ENCODE results near the gene SYNGR1.

The SYNGR1 gene

DNA sequence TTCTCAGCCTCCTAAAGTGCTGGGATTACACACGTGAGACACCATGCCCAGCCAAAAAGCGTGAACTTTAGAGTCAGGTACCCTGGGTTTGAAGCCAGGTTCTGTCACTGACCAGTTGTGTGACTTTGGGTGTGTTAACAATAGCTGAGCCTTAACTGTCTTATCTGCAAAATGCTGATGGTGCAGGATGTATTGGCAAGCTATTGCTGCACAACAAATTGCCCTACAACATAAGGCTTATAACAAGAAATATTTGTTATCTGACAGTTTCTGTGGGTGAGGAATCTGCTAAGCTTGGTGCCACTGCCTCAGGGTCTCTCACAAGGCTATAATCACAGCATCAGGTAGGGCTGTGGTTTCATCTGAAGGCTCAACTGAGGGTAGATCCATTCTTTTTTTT is 21.9 kb downstream of the SYNGR1 start:
- DNase-seq (ENCODE audit: low spot score): no peak

DNA sequence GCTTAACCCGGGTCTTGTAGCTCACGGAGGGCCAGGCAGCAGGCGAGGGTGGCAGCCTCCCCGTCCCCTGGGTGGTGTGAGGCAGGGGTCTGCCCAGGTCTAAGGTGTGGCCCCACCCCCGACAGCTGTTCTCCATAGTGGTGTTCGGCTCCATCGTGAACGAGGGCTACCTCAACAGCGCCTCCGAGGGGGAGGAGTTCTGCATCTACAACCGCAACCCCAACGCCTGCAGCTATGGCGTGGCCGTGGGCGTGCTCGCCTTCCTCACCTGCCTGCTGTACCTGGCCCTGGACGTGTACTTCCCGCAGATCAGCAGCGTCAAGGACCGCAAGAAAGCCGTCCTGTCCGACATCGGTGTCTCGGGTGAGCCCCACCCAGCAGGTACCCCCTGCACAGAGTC is 24.4 kb downstream of the SYNGR1 start:
- DNase-seq (ENCODE audit: low spot score): no peak

DNA sequence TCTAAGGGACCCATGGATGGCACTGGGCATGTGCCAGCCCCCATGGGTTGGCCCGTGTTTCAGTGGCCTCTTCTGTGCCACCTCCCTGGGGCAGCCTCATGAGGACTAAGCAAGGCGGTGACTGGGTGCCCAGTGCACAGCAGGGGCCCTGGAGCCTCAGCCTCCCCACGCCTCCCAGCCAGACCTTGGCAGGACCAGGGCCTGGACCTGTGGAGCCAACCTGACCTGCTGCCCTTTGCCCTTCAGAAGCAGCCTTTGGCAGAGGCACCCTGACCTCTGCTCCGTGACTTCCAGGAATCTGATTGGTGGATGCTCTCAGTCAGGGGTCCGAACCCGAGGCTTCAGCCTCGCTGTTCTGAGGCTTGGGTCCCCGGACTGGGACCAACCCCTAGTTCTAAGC is 25.0 kb downstream of the SYNGR1 start:
- no peak for DNase-seq (ENCODE audit: low spot score)

DNA sequence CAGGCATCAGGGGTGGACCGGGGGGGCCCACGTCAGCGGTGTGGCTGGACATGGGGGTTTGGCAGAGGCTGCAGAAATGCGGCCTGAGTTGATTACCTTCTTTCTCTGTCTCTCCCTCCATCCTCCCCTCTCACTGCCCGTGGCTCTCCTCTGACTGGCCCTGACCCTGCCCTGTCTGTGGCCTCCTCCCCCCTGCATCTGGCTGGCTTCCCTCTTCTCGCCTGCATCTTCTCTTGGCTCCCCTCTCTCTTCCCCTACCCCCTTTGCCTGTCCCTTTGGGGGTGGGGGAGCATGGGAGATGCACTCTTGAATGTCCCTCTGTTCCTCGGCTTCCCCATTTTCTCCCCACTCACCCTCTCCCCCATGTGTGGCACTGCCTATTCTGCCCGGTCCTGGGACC is 25.9 kb downstream of the SYNGR1 start:
- DNase-seq (ENCODE audit: low spot score): no peak

DNA sequence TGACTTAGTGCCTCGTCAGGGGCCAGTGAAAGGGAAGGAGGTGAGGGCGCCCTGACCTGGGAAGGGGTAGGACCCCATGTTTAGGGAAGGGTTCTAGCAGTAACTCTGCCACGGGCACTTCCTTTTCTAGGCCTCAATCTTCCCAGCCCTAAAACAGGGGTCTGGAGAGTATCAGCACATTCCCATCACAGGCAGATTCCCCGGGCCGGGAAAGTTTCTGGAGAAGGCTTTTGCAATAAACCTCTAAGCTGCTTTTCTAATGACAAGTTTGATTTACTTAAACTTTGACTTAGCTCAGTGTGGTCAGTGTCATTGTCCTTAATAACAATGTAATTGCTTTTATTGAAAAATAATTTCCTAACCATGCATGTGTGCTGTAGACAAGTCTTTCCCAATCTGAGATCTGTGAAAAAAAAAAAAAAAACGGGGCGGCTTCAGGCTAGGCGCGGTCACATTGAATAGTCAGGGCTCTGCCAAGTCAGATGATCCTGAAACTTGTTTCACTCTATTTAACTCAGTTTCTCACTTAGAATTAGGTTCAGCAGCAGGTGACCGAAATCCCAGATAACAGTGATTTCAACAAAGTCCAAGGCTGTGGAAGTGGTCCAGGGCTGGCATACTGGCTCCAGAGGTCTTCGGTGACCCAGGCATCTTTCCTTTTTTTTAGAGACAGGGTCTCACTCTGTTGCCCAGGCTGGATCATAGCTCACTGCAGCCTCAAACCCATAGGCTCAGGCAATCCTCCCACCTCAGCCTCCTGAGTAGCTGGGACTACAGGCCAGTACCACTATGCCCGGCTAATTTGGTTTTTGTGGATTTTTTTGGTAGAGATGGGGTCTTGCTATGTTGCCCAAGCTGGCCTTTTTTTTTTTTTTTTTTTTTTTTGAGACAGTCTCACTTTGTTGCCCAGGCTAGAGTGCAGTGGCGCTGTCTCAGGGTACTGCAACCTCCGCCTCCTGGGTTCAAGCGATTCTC is 30.3 kb downstream of the SYNGR1 start:
- no peak for DNase-seq (ENCODE audit: low spot score)

DNA sequence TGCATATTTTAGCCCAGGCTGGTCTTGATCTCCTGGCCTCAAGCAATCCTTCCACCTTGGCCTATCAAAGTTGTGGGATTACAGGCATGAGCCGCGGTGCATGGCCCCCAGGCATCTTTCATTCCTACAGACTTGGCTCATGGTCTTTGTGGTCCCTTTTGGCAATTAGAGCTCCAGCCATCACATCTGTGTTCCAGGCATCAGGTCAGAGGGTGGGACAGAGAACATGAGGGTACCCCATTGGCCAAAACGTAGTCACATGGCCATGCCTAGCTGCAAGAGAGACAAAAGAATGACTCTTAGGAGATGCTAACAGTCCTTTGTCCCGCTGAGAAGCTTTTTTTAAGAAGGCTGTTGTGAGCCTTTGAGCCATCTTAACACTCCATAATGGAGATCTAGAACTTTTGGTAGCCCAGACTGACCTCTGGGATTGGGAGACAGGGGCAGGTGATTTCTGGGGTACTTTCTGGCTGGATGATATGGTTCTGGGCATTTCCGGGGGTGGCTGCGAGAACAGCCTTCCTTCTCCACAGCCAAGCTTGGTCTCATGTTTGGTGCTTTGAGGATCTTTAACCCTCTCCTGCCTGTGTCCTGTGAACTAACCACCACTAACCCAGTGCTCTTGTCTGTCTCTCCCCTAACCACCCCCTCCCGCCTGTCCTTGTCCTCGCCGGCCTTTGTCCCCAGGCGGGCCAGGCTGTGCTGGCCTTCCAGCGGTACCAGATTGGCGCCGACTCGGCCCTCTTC is 31.4 kb downstream of the SYNGR1 start:
- no peak for DNase-seq (ENCODE audit: low spot score)

DNA sequence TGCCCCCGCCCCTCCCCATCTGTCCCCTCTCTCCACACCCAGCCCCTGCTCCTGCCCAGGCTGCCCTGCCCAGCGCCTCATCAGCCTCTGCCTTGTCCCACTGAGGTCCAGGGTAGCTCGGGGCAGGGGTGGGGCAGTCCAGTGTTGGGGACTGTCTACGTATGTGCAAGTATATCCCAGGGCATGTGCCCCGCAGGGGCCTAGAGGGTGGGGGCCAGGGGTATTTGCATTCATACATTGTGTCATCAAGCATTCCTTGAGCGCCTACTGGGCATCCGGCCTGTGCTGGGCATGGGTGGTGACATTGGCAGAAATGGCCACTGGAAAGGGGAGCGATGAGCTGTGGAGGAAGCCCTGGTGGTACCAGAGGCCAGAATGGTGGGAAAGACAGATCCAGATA is 32.1 kb downstream of the SYNGR1 start:
- no peak for DNase-seq (ENCODE audit: low spot score)

DNA sequence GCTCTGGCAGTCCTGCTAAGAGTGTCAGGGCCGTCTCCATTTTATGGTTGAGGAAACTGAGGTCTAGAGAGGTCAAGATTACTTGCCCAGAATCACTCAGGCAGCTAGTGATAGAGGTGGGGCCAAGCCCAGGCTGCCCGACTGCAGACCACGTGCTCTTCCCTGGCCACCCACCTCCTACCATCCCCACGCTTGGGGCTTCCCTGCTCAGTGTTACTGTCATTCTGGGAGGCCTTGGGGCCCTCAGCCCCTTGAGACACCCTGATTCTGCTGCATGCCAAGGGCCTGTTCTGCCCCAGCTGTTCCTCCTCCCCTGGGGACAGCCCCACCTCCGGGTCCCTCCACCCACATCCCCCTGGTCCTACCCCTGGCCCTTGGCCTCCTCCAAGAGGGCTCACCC is 32.6 kb downstream of the SYNGR1 start:
- no peak for DNase-seq (ENCODE audit: low spot score)

DNA sequence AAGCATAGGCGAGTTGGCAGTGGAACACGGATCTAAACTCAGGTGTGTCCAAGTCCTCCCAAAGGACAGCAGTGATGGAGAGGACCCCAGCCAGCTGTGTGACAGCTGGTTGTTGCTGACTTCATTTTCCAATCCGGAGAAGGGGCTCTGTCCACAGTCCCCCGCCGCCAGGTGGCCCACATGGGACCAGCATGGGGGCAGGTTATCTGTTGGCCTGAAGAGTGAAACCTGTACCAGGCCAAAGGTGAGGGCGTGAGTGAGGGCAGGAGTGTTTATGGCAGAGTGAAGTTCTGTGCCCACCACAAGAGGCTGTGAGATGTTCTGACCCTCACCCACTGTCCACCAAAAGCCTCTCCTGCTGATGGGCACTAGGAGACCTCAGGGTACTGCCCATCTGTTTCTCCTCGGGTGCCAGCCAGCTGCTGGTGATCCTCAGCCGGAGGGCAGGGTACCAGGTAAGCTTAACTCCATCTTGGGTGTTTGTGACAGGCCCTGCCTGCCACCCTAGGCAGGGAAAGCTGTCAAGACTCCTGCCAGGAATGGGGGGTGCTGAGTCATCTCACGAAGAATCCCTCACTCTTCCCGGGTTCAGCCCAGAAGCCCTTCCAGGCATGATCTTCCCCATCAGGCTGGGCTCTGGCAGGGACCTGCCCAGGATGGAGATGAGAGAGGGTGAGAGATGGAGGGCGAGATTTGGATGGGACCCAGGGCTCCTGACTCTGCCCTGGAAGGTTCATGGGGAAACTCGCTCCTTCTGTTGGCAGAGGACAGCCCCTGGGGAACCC is 34.2 kb downstream of the SYNGR1 start:
- no peak for DNase-seq (ENCODE audit: low spot score)

DNA sequence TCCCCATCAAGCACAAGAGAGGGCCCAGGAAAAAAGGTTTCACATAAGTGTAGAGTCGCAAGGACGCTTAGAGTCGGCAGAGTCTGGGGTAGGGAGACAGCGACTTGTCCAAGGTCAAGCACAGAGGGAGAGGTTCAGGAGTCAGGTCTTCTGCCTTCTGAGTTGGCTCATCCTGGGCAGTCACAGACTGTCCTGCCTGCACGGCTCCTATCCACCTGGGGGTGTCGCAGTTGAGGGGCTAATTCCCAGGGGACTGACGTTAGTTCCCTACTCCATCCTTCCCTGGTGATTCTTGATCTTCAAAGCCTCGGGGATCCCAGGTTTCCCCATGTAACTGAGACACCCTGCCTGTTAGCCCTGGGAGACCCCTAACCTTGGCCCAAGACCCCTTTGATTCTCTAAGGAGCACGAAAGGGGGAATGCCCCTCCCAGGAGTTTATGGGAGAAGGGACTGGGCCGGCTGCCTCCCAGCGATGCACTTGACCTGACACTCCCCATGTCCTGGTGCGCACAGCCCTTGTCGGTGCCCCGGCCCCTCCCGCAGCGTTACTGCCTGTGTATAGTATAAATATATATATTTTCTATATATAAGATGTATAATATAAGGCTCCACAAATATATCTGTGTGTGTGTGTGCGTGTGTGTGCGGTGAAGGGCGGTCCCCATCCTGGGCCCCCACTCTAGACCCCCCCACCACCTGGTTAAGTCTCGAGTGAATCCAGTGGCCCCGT is 35.1 kb downstream of the SYNGR1 start:
- DNase-seq (ENCODE audit: low spot score): no peak

DNA sequence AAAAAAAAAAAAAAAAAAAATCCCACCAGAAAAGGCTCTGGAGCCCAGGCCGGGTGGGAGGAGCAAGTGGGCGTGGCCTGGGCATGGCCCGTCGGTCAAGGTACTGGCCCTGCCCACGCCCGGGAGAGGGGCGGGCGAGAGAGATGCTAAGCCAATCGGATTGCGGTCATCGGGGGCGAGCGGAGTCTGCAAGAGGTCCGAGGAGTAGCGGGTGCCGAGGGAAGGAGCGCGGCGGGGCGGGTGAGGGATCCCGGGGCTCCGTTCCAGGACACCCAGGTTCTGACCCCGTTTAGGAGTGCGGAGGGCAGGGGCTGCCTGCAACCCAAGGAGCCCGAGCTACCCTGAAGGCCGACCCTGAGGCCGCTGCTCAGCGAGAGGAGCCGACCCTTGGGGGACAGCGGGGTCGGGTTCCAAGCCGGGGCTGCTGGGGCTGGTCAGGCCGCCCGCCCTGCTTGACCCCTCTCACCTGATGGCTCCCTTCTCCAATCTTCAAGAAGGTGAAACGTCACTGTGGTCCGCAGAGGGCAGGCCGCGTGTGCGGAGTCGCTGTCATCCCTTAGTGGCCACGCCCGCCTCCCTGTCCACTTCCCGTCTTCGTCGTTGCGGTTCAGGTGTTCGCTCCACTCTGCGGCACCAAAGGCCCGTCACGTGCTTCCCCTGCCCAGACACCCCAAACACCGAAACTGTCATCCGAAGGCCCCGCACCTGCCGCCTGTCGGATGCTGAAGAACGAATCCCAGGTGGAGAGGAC is 38.6 kb downstream of the SYNGR1 start:
- peak; percentile 77 for DNase-seq (ENCODE audit: low spot score)

DNA sequence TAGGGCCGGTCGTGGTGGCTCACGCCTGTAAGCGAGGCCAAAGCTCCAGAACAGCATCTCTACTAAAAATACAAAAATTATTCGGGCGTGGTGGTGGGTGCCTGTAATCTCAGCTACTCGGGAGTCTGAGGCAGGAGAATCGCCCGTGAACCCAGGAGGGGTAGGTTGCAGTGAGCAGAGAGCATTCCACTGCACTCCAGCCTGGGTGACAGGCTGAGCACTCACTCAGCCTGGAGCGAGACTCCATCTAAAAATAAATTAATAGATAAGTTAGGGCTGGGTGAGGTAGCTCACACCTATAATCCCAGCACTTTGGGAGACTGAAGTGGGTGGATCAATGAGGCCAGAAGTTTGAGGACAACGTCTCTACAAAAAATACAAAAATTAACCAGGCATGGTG is 39.6 kb downstream of the SYNGR1 start:
- DNase-seq (ENCODE audit: low spot score): no peak

DNA sequence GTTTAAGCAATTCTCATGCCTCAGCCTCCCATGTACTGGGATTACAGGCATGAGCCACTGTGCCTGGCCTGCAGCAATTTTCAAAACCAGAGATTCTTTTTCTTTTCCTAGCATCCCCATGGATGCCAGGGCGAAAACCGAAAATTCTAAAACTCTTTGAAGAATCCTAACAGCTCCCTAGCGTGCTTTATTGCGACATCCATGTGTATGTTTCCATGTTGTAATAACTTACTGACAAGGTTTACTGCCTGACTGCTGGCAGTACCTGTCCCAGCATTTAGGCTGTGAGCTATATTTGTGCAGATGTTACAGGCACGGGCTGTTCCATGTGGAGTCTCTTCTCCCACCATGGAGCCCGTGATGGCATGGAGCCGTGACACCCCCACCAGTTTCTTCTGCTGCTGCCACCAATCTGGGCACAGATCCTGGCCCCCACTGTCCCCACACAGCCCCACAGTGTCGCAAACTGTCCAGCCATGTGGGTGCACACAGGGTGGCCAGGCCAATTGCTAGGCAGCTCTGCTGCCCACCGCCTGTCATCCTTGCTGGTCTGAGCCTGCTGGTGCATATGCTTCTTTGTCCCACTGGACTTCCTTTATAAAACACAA is 42.7 kb downstream of the SYNGR1 start:
- DNase-seq (ENCODE audit: low spot score): no peak

DNA sequence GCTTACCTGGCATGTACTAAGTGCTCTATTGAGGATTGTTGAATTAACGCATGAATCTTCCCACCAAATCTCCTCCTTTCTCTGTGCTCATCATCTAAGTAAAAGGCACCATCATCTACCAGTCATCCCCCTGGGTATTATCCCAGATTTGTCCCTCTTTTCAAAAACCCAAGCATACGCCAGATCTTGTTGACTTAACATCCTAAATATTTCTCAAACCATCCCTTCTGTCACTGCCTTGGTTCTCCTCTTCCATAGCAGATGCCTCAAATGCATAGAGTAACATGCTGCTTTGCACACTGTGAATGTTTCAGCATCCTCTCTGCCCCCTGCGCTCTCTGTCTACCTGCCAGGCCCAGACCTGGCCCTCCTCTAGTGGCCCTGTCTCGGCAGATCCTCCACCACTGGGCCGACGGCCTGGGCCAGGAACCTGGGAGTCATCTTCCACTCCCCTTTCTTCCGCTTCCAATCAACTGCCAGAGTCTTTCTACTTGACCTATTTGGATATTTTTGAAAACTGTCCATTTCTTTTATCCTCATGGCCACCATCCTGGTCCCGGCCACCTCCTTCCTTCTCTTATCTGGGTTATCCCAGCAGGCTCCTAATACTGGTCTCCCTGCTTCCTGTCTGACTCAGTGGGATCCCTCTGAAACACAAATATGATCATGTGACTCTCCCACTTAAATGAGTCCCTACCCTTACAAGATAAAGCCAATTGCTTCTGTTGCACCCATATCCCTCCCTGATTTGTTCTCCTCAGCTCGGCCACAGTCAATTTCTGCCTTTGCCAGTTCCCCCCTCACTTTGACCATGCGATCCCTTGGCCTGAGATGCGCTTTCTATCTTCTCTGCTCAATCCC is 46.4 kb downstream of the SYNGR1 start:
- no peak for DNase-seq (ENCODE audit: low spot score)

DNA sequence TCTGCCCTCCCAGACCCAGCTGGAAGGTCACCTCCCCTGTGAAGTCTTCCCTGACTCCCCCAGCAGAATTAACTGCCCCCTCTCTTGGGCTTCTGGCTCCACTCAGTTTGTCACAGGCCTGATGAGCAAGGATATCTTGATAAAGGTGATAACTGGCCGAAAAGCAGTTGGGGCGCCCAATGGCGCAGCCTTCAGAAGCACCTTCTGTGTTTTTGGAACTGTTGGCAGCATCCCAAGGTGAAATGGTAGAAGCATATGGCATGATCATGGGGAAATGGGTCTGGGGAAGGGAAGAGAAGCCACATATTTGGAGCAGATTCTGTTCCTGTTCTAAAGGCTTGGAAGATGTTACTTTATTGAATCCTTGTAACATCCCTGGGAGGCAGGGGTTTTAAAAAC is 47.0 kb downstream of the SYNGR1 start:
- no peak for DNase-seq (ENCODE audit: low spot score)

DNA sequence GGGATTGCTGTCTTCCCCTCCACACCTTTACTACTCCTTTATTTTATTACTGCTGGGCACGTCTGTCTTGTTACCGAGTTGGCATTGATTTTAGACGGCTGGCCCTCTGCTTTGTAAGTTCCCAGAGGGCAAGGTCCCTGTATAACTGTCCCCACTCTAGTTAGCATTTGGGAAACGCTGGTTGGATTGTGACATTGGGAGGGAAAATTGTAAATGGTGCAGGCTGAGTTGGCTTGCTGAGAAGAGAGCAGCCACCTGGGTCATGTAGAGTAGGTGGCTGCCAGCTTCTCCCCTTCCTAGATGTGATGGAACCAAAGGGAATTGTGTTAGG is 51.5 kb downstream of the SYNGR1 start:
- no peak for DNase-seq (ENCODE audit: low spot score)

DNA sequence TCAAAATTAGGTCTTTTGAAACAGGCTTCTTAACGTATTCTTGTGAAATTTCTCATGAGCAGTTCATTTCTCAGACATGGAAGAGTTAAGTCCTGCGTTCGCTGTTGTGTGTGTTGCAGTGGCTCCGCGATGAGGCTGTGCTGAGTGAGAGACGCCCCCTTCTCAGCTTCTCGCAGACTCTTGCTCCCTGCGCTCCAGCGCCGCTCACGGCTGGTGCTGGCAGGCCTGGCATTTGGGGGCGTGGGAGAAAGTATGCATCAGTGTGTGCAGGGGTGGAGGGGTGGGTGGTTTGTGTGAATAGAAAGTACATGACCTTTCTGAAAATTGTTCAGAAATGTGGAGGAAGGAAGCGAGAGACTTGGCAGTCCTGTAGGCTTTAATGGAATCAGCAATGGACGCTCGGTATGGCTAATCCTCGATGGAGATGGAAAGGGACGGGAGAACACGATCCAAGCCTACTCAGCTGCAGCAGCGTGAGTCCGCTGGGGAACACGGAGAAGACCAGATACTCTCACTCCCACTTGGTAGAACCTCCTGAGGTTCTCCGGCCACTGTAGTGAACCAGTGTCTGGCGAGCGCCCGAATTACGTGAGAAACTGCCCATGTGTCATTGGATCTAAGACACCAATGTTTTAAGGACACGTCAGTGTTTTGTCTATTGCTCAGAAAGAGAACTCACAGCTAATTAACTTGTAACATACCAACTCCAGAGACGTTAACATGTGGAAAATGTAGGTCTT is 55.7 kb downstream of the SYNGR1 start:
- DNase-seq (ENCODE audit: low spot score): no peak

DNA sequence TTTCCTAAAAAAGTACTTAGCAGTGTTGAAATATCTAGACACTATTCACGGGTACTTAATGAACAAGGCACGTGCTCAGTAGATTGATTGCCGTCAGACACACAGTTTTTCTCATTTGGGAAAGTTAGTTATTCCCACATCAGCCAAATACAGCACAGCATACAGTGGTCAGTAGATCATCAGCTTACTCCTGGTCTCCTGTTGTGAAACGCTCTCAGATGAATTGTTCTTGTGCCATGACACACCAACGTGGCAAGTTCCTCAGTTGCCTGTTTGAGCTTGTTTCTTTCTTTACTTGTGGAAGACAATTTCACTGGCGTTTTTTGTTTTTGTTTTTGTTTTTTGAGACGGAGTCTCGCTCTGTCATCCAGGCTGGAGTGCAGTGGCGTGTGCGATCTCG is 58.4 kb downstream of the SYNGR1 start:
- DNase-seq (ENCODE audit: low spot score): no peak

DNA sequence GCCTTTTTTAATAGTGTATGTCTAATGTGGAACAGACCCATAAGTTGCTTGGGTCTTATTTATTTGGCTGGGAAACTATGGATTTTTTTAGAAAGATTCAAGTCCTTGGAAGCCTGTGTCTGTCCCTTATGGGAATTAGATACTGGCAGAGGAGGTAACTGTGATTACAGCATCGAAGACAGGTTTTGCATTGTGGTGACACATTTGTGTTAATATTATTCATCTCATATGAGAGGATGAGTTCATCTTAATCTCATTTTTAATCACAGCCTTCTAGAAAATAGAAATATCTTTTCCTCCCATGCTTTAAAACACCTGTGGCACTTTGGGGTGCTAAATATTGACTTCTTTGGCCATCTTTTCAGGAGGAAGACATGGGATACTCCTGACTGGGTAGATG is 59.0 kb downstream of the SYNGR1 start:
- DNase-seq (ENCODE audit: low spot score): no peak
